Activated CD8-positive, alpha-beta memory T cell treated with anti-CD3 and anti-CD28 coated beads, Interleukin-2, amount 50 U/mL, for 24 hours (primary cell): ENCODE results near the gene B4GALT5.
A peak's percentile ranks its signal among the peaks of the same experiment; 100 is the strongest.

Experiments
- DNase-seq: peaks from one replicate; pipeline ENCODE4 v3.0.0-alpha.2; 2020; ENCODE audit errors: extremely low read depth

B4GALT5 gene

DNA sequence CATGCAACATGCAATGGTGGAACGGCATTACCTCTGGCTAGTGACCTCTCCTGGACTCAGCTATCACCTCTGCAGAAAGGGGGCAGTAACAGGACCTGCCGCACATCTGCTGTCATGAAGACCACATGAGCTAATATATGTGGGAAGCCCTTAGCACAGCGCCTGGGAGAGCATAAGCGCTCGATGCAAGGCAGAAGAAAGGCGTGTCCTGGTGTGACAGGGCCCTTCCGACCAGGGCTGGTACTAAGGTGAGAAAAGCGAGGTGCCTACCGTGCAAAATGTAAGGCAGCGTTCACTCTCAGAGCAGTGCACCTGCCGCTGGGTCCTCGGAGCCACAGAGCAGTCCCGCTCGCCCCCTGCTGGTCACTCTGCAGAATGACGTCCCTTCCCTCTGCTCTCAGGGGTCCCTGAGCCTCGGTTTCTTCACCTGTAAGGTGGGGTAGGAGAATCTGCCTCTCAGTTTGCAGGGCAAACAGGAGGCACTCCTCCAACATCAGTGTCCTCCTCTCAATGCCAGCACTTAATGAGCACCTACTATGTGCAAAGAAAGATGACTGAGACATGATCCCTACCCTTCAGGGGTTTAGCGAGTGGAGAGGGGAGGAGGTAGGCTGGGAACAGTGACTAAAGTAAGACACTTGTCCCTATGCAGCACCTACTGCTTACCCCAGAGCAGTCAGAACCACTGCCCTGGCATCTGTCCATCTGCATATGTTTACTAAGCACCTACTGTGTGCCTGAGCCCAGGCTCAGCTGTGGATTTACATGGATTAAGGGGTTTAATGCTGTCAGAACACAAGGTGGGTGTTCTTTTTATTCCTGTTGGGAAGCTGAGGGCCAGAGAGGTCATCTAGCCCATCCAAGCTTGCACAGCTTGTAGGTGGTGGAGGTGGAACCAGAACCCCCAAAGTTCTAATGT, 104.7 kb downstream of the B4GALT5 start:
- no peak for DNase-seq

DNA sequence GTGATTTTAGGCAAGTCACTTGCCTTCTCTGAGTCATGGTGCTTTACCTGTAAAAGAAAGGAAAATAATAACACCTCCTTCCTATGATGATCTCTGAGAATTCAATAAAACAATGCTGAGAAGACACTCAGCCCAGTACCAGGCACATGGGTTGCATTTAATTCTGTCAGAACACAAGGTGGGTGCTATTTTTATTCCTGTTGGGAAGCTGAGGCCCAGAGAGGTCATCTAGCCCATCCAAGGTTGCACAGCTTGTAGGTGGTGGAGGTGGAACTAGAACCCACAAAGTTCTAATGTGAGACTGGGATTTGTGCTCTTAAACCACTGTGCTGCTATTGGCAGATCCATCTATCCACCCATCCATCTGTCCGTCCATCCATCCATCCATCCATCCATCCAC, 106.1 kb downstream of the B4GALT5 start:
- DNase-seq, result no peak

DNA sequence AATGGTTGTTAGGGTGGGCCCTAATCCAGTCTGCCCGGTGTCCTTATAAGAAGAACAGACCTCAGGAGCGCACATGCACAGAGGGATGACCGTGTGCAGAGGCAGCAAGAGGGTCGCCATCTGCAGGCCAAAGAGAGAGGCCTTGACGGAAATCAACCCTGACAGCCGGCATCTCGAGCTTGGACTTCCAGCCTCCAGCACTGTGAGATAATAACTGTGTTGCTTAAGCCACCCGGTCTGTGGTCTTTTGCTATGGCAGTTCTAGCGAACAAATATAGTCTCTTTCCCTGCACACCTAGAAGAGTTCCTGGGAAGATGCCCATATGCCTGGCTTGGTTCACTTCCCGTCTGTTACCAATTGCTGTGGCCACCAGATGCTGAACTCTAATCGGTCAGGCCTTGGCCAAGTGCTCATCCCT, 110.5 kb downstream of the B4GALT5 start:
- no peak for DNase-seq

DNA sequence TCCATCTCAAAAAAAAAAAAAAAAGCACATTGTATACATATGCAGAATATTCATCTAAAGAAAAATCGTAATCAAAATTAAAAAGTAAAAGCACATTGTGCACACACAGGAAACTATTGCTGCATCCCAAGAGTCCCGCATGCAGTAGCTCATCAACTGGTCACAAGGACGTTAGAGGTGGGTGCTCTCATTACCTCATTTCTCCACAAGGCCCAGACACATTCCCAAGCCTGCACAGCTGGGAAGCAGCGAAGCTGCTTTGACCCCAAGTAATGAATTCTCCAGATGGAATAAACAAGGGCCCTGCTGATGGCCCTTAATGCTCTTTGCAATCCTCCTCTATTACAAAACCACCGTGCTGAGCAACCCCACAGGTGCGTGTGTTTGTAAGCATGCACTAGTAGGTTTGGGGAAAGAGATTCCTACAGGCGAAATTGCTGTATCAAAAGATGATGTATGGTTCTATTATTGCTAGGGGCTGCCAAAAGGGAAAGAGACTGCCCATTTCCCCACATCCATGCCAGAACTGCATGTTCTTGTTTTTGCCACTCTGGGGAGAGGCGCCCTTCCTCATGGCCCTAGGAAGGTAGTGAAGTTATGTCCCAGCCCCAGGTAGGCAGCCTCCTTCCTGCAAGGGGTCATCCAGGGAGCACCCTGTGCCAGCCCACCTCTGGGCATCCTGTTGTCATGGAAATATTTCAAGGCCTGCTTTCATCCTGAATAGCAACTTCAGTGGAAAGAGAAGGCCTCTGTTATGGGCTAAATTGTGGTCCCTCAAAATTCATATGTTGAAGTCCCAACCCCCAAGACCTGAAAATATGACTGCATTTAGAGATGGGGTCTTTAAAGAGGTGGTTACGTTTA, 111.1 kb downstream of the B4GALT5 start:
- no peak for DNase-seq

DNA sequence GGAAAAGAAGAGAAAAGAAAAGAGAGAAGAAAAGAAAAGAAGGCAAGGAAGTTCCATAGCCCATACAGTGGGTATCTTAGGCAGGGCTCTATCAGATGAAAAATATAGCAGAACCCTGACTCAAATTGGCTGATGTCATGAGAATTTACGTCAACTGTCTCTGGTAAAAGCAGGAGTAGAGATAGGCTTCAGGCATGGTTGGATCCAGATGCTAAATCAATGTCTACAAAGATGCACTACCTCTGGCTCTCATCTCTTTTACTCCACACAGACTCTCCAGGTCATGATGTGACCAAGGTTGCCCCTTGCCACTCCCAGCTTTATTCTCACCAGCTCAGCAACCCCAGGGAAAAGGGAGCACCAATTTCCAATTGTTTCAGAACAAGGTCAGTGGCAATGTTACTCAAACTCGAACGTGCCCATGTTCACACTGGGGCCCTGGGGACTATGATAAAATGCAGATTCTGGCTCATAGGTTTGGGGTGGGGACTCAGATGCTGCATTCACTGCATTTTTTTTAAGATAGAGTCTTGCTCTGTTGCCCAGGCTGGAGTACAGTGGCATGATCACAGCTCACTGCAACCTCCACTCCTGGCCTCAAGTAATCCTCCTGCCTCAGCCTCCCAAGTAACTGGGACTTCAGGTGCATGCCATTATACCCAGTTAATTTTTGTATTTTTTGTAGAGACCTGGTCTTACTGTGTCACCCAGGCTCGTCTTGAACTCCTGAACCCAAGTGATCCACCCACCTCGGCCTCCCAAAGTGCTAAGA, 112.3 kb downstream of the B4GALT5 start:
- no peak for DNase-seq

DNA sequence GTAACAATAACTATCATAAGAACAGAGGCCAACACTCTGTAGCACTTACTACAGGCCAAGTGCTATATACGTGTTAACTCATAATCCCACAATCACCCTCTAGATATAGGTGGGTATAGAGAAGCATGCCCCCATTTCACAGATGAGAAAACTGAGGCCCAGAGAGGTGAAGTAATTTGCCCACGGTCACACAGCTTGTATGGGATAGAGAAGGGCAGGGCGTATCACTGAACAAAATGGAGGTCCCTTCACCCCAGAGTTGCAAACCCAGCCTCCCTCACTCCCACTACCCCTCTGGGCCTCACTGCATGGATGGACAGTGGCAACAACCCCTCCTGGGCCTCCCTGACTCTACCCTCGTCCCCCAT, 113.9 kb downstream of the B4GALT5 start:
- no peak for DNase-seq

DNA sequence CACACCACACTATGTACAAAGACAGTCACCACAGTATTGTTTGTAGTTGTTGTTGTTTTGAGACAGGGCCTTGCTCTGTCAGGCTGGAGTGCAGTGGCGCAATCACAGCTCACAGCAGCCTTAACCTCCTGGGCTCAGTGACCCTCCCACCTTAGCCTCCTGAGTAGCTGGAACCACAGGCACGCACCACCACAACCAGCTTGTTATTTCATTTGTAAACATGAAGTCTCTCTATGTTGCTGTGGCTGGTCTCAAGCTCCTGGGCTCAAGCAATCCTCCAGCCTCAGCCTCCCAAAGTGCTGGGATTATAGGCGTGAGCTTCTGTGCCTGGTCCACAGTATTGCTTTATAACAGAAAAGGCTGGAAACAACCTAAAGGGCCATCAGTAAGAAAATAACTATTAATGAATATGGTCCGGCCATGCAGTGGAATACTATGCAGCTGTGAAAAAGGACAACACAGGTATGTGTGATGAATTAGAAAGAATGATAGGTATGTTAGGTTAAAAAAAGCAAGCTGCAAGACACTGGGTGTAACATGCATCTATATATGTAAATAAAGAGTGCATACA, 115.8 kb downstream of the B4GALT5 start:
- no peak for DNase-seq

DNA sequence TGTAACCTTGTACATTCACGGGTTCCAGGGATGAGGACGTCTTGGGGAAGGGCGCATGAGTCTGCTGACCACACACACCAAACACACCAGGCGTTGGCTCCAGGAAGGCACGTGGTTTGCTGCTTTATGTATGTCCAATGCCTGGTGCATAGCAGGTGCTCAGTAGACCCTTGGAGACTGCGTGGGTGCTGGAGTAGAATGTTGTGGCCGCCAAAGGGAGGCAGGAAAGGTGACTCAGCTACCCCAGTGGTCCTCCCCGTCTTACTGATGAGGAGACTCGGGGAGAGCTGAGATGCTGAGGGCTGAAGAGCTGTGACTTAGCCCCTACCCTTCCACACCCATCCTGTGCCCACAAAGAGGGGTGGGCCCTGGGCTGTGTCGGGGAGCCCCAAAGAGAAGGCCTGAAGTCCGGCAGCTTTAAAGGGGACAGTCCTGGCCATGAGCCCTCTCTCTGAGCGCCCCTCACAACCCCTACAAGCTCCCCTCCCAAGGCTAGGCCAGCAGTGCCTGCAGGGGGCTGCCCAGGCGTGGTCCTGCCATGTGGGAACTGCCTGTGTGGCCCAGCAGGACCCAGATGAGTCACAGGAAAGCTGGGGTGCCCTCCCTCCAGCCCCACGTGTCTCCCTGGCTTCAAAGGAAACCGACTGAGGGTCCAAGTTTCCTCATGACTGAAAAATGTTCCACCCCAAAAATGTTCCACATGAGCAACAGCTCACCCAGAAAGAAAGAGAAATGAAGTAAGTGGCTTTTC, 117.7 kb downstream of the B4GALT5 start:
- DNase-seq, result peak; percentile 65

DNA sequence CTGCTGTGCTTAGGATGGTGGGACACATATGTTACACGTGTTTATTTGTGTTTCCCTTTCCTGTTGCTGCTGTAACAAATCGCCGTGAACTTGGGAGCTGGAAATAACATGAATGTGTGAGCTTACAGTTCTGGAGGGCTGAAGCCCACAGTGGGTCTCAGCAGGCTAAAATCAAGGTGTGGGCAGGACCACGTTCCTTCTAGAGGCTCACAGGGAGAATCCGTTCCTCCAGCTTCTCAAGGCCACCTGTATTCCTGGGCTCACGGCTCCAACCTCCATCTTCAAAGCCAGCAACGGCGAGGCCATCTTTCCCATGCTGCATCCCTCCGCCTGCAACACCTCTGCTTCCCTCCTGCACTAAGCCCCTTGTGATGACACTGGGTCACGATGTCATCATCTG, 118.3 kb downstream of the B4GALT5 start:
- DNase-seq, result no peak

DNA sequence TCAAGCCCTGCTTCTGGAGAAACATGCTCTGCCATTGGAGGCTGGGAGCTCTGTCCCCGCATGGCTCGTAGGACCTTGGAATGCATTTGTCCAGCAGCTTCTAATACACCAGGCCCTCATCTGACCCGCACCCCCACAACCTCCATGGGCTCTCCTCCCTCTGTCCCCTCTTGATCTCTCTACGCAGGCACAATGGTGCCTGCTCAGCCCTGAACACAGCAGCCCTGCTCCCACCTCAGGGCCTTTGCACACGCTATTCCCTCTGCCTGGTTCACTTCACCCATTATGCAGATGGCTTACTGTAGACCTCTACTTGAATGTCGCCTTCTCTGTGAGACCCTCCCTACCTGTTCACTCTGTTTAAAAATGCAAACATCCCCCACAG, 118.8 kb downstream of the B4GALT5 start:
- DNase-seq, result no peak

DNA sequence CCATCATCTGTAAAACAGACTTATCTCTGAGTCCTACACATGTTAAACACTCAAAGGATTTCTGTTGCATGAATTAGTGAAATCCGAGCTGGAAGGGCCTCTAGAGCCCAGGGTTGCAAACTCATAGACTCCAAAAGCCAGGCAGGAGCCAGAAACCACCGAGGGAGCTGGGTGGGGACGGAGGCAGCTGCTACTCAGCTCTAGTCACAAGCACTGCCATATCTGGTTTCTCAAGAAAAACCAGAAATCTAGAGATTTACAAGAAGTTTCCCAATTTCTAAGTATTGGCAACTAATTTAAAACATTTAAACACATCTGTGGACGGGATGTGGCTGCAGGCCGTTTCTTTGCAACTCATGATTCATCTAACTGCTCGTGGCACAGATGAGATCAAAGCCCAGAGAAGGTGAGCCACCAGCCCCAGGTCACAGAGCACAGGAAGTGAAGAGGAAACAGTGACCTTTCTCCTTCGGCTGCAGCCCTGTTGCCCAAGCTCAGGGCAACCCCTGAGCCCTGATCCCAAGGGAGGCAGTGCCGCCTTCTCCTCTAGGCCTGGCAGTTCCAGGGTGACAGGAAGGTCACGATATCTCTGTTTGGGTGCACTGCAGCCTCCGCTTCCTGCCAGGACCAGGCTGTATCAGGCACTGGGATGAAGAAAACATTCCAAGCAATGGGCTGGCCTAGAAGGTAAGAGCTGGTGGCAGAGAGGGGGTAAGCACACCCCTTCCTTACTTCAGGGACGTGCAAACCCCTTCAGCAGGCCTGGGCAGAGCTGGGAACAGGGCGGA, 119.3 kb downstream of the B4GALT5 start:
- DNase-seq, result no peak

DNA sequence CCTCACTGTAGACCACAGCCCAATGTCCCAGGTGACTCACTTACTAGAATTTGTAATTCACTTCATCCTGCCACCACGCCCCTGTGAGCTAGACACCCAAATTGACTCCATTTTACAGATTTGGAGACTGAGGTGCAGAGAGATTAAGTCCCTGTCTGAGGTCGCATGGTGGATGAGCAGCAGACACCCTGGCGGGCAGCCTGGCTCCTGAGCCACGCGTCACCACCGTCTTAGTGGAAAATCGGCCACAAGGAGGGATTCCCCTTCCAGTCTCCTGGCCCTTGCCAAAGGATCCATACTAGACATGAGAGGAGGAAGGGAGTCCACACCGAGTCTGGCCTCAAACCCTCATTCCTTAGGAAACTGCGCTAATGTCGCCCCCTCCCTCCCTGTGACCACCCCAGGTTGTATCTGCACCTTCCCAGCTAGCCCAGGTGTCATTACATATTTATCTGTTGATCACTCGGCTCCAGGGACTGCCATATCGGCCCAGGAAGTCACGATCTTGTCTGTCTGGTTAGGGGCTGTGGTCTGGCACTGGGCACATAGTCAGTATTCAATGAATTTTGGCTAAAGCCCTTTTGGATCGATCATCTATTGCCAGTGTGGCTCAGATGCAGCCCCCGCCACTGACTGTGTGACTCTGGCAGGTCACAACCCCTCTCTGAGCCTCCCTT, 120.1 kb downstream of the B4GALT5 start:
- DNase-seq, result no peak

DNA sequence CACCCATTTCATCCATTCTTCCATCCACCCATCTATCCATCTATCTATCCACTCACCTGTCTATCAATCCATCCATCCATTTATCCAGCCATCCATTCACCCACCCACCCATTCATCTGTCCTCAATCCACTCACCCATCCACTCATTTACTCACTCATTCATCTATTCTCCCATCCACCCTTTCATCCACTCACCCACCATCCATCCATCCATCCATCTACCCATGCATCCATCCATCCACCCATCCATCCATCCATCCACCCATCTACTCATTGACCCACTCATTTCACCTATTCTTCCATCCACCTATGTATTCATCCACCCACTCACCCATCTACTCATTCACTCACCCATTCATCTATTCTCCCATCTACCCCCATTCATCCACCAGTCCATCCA, 121.6 kb downstream of the B4GALT5 start:
- no peak for DNase-seq

DNA sequence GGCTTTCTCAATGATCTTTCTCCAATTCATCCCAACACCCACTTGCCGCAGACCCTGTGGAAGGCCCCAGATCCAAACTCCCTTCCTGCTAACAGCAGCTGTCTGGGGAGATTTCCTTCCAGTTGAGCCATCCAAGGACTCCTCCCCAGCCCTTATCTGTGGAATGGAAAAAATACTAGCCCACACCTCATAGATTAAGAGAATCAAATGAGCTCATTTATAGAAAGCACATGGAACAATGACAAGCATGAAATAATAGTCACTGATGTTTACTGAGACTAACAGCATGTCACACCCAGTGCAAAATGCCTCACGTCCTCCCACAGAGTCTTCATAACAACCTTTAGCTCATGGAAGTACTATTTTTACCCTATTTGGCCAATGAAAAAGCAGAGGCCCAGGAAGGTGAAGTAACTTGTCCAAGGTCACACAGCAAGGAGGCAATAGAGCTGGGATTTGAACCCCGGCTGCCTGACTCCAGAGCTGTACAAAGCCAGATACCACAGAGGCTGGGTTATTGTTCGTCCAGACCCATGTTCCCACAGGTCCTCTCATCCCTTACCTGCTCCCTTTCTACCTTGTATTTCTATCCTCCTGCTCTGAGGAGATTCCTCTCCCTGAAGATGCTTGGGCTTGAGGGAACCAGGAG, 122.3 kb downstream of the B4GALT5 start:
- DNase-seq, result no peak

DNA sequence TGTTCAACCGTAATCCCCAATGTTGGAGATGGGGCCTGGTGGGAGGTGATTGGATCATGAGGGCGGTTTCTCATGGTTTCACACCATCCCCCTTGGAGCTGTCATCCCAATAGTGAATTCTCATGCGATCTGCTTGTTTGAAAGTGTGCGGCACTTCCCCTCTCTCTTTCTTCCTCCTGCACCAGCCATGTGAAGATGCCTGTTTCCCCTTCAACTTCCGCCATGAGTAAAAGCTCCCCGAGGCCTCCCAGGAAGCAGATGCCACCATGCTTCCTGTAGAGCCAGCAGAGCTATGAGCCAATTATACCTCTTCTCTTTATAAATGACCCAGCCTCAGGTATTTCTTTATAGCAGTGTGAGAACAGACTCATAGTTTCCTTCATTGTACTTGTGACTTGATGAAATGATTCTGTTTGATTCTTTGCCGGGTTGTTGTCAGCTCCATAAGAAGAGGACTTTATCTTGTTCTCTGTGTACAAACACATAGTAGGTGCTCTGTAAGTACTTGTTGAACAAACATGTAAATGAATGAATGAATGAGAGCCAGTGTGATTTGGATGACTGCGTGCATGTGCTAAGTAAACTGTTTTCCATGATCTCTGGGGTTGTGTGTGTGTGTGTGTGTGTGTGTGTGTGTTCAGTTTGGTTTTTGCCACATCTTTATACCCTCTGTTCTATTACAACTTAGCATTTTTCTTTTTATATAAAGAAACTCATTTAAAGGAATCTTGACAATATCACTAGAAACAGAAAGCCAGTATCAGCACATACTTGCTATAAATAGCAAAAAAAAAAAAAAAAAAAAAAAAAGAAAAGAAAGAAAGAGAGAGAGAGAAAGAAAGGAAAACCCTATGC, 123.3 kb downstream of the B4GALT5 start:
- DNase-seq, result no peak

DNA sequence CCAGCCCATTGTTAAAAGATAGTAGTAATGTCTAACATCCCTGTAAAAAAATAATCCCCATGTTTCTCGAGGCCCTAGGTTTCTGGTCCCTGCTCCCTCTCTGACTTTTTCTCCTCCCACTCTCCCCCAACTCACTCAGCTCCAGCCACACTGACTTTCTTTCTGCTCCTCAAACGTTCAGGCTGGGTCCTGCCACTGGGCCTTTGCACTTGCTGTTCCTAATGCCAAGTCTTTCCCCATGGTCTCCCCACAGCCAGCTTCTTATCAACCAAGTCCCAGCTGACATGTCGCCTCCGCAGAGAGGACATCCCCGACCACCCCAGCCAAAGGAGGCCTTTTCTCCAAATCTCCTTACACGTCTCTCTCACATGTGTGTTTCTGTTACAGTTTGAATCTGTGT, 123.9 kb downstream of the B4GALT5 start:
- DNase-seq, result no peak

DNA sequence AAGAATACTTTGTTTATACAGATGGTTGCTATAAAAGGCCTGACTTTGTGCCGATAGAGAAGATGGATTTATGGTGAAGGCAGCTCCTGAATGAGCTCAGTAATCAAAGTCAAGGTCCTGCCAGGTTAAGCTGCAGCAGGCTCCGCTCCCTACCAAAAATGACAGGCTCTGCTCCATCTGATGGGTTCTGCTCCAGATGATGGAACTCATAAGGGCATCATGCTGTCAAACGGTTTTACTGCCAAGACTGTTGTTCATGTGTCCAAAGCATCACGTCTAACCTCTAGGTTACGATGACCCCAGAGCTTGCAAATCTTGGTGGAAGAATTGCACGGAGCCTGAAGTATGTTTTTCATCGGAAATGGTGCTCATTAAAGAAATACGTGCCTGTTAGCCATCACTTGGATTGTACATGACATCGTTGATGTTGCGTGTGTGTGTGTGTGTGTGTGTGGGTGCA, 126.5 kb downstream of the B4GALT5 start:
- DNase-seq, result no peak

DNA sequence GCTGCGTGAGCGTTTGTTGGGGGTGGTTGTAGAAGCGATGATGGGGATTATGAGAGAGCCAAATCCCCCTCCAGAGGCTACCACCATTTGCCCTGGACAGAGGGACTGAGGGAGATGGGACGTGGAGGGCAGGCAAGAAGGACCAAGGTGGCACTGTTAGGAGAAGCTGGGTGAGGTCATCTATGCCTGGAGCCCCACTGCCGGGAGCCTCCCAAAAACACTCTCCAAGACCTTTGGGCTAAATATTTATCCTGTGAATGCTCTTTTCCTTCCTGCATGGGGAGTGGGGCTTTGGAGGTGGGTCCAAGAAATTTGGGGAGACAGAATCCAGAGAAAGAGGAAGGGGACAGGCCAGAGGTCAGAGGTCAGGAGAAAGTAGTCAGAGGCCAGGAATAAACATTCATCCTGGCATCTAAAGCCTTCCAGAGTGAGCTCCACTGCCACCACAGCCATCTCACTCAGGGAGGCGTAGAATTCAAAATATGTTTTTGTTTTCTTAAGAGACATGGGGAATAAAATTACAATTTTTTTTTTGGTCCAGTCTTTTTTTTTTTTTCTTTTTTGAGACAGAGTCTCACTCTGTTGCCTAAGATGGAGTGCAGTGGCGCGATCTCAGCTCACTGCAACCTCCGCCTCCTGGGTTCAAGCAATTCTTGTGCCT, 128.0 kb downstream of the B4GALT5 start:
- no peak for DNase-seq
